ENCODE data around the gene CDKN1A.

- TF ChIP-seq IRF2 (CRISPR knock-in tag; IDR thresholded peaks at IDR 0.05; ENCODE audit: borderline replicate concordance, low read depth), result no peak
- no peak for TF ChIP-seq CTCF (IDR thresholded peaks at IDR 0.05)
- TF ChIP-seq ATF6 (CRISPR knock-in tag; IDR thresholded peaks at IDR 0.05), result no peak
- TF ChIP-seq ERG (CRISPR knock-in tag; IDR thresholded peaks at IDR 0.05), result no peak
- TF ChIP-seq AFF4 (CRISPR knock-in tag; IDR thresholded peaks at IDR 0.05; ENCODE audit: borderline replicate concordance), result no peak
These were observed 53.3 kb downstream of the CDKN1A start for GRCh38 chr6:36731622-36732310.

All from WTC11 (cell line).